ENCODE measurements around the gene RAB11FIP4. TPM values are rescaled to one million over a fixed set of nuclear protein-coding genes. Genes with fewer than 3 reads are reported as not detected.

RAB11FIP4 gene
- total RNA-seq, 3 donors from 2014 or later (not counting 1 experiment from before 2014, with no cell fraction given) = 81.4 to 121 (median 102) TPM

- WGBS (ENCODE audit: insufficient coverage) = 4% methylated on average over 13 of the region's 13 CpGs
- H3K27me3 Mint-ChIP-seq (ENCODE audit: low read depth in 2 of 2) = no peaks in the 10 kb centered on the region
- peak overlapping the region; percentile 95 for H3K4me3 Mint-ChIP-seq
- H3K9me3 Mint-ChIP-seq = no peaks in the 10 kb centered on the region
- Histone ChIP-seq H3K4me1 (ENCODE audit: control insufficient read depth, insufficient read depth, low read length) (peaks cover 69% of the 10 kb centered on the region), H3K27me3 (ENCODE audit: control insufficient read depth, insufficient read depth, low read length) (no peaks in the 10 kb centered on the region), H3K9me3 (ENCODE audit: control insufficient read depth, insufficient read depth, low read length) (no peaks in the 10 kb centered on the region), H3K4me3 (ENCODE audit: low read length) (peak overlapping the region; percentile 27), H3K36me3 (ENCODE audit: control insufficient read depth, insufficient read depth, low read length) (no peaks in the 10 kb centered on the region), H3K27ac (ENCODE audit: low read length) (peak overlapping the region; percentile 96)
- DNase-seq = peak; percentile 64 to 92
- peak; percentile 84 to 97 (median 90) for ATAC-seq
- peaks cover 60 to 68% of the 10 kb centered on the region in 2 donors for H3K4me1 Mint-ChIP-seq
- intact Hi-C loops (cut with micrococcal nuclease) = loop anchor here (1.0 to 5.0 kb wide), 3 partner anchors 14 to 186 kb away; partner anchors contain the start of gene EVI2A
- H3K27ac Mint-ChIP-seq = peak overlapping the region; percentile 96 to 97
- no peaks in the 10 kb centered on the region for H3K36me3 Mint-ChIP-seq
- peak; percentile 48 for TF ChIP-seq CTCF (IDR thresholded peaks at IDR 0.05)
Observed at GRCh38 chr17:31508288-31509094, 117.0 kb downstream of the RAB11FIP4 start.

GRCh38 chr17:31509095-31509804 is 117.8 kb downstream of the RAB11FIP4 start:
- intact Hi-C loops (cut with micrococcal nuclease) = loop anchor here (1.0 to 5.0 kb wide), 2 partner anchors 22 to 187 kb away; partner anchors contain the start of gene EVI2A

GRCh38 chr17:31509805-31510177 is 118.3 kb downstream of the RAB11FIP4 start:
- no peak overlapping the region for H3K4me3 ChIP-seq (ENCODE audit: low read length)
- H3K4me1 ChIP-seq (ENCODE audit: control insufficient read depth, insufficient read depth, low read length) = peaks cover 79% of the 10 kb centered on the region

More at GRCh38 chr17:31509095-31509804, 117.8 kb downstream of the RAB11FIP4 start:
- Mint-ChIP-seq H3K4me1 (peaks cover 60 to 73% of the 10 kb centered on the region in 2 donors), H3K9me3 (no peaks in the 10 kb centered on the region), H3K4me3 (peak overlapping the region; percentile 95), H3K36me3 (no peaks in the 10 kb centered on the region), H3K27me3 (ENCODE audit: low read depth in 2 of 2) (no peaks in the 10 kb centered on the region), H3K27ac (peak overlapping the region; percentile 96 to 97)
- Histone ChIP-seq H3K27ac (ENCODE audit: low read length) (peak overlapping the region; percentile 96), H3K36me3 (ENCODE audit: control insufficient read depth, insufficient read depth, low read length) (no peaks in the 10 kb centered on the region), H3K4me1 (ENCODE audit: control insufficient read depth, insufficient read depth, low read length) (peaks cover 74% of the 10 kb centered on the region), H3K27me3 (ENCODE audit: control insufficient read depth, insufficient read depth, low read length) (no peaks in the 10 kb centered on the region), H3K4me3 (ENCODE audit: low read length) (peak overlapping the region; percentile 27), H3K9me3 (ENCODE audit: control insufficient read depth, insufficient read depth, low read length) (no peaks in the 10 kb centered on the region)
- ATAC-seq (no peak), DNase-seq (peak in 1 of 2 donors; percentile 46)
- 21% methylated on average over 13 of the region's 13 CpGs for WGBS (ENCODE audit: insufficient coverage)
- TF ChIP-seq CTCF (IDR thresholded peaks at IDR 0.05) = no peak

More at GRCh38 chr17:31509805-31510177, 118.3 kb downstream of the RAB11FIP4 start:
- Mint-ChIP-seq H3K27me3 (ENCODE audit: low read depth in 2 of 2) (no peaks in the 10 kb centered on the region), H3K27ac (peak overlapping the region; percentile 96 to 97), H3K4me1 (peaks cover 60 to 72% of the 10 kb centered on the region in 2 donors), H3K9me3 (no peaks in the 10 kb centered on the region), H3K4me3 (peak overlapping the region; percentile 95), H3K36me3 (no peaks in the 10 kb centered on the region)
- DNase-seq (no peak), ATAC-seq (no peak)
- no peaks in the 10 kb centered on the region for H3K36me3 ChIP-seq (ENCODE audit: control insufficient read depth, insufficient read depth, low read length)
- H3K27me3 ChIP-seq (ENCODE audit: control insufficient read depth, insufficient read depth, low read length) = no peaks in the 10 kb centered on the region
- WGBS (ENCODE audit: insufficient coverage) = 59% methylated on average over 5 of the region's 5 CpGs
- peak overlapping the region; percentile 96 for H3K27ac ChIP-seq (ENCODE audit: low read length)
- H3K9me3 ChIP-seq (ENCODE audit: control insufficient read depth, insufficient read depth, low read length) = no peaks in the 10 kb centered on the region
- intact Hi-C loops (cut with micrococcal nuclease) = loop anchor here (1.0 to 5.0 kb wide), 2 partner anchors 22 to 187 kb away; partner anchors contain the start of gene EVI2A
- no peak for TF ChIP-seq CTCF (IDR thresholded peaks at IDR 0.05)

All from natural killer cell (primary cell).